GM18505 (cell line): ENCODE results near the gene ADAM8.

Experiments
- ATAC-seq: cut with Tn5 transposase; IDR thresholded peaks from one replicate; pipeline ENCODE4 v1.9.1; 2021; ENCODE audit not compliant: unreplicated experiment
- POLR2A ChIP-seq: IDR thresholded peaks from 4 replicates; pipeline ENCODE4 v1.6.1; 2011; ENCODE audit warnings: borderline replicate concordance; ENCODE audit not compliant: insufficient read depth, insufficient read length; ENCODE audit errors: extremely low read depth

Gene ADAM8

GRCh38 chr10:133261726-133262325 is 14.8 kb downstream of the ADAM8 start:
- ATAC-seq: peak; percentile 40
- peak; percentile 40 for TF ChIP-seq POLR2A

- peak; percentile 56 for ATAC-seq
- peak; percentile 26 for TF ChIP-seq POLR2A
Observed at GRCh38 chr10:133260895-133261725, 15.6 kb downstream of the ADAM8 start.

- no peak for TF ChIP-seq POLR2A
- no peak for ATAC-seq
Observed at GRCh38 chr10:133259602-133259989, 17.1 kb downstream of the ADAM8 start.

- ATAC-seq: no peak
- no peak for TF ChIP-seq POLR2A
Observed at GRCh38 chr10:133258818-133259601, 17.7 kb downstream of the ADAM8 start.

GRCh38 chr10:133258066-133258817 is 18.4 kb downstream of the ADAM8 start:
- no peak for ATAC-seq
- no peak for TF ChIP-seq POLR2A

GRCh38 chr10:133257489-133258065 is 19.1 kb downstream of the ADAM8 start:
- no peak for ATAC-seq

GRCh38 chr10:133255323-133255722 is 21.3 kb downstream of the ADAM8 start:
- no peak for TF ChIP-seq POLR2A
- ATAC-seq: no peak

More at GRCh38 chr10:133257489-133258065, 19.1 kb downstream of the ADAM8 start:
- no peak for TF ChIP-seq POLR2A

GRCh38 chr10:133254421-133255120 is 22.1 kb downstream of the ADAM8 start:
- TF ChIP-seq POLR2A: no peak
- no peak for ATAC-seq

- no peak for TF ChIP-seq POLR2A
- no peak for ATAC-seq
Observed at GRCh38 chr10:133253361-133253955, 23.2 kb downstream of the ADAM8 start.

- TF ChIP-seq POLR2A: no peak
- no peak for ATAC-seq
Observed at GRCh38 chr10:133252223-133252552, 24.5 kb downstream of the ADAM8 start.

- no peak for ATAC-seq
- no peak for TF ChIP-seq POLR2A
Observed at GRCh38 chr10:133251388-133252222, 25.1 kb downstream of the ADAM8 start.
